ENCODE measurements around the gene STIMATE.

The STIMATE gene

GRCh38 chr3:52843108-52843865 lies 54.1 kb downstream of the STIMATE start:
- in situ Hi-C loops (cut with HindIII; ENCODE audit: low sequenced_read_pairs): no loop called here

- in situ Hi-C loops (cut with HindIII; ENCODE audit: low sequenced_read_pairs): no loop called here
These were observed 54.9 kb downstream of the STIMATE start for GRCh38 chr3:52842424-52842823.

DNA sequence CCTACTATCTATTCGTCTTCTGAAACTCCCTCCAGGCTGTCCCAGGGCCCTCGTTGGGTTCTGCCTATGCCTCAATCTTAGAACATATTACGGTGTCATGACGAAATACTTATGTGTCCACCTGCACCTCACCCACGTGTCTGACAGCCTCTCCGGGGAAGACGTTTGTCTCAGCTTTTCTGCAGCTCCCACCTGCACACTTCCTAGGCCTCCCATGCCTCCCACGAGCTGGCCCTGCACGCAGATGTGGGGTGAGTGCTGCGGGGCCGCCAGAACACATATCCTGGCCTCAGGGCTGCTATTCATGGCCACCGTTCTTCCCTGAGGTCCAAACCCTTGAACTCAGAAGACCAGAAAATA lies 55.4 kb downstream of the STIMATE start:
- in situ Hi-C loops (cut with HindIII; ENCODE audit: low sequenced_read_pairs): no loop called here

DNA sequence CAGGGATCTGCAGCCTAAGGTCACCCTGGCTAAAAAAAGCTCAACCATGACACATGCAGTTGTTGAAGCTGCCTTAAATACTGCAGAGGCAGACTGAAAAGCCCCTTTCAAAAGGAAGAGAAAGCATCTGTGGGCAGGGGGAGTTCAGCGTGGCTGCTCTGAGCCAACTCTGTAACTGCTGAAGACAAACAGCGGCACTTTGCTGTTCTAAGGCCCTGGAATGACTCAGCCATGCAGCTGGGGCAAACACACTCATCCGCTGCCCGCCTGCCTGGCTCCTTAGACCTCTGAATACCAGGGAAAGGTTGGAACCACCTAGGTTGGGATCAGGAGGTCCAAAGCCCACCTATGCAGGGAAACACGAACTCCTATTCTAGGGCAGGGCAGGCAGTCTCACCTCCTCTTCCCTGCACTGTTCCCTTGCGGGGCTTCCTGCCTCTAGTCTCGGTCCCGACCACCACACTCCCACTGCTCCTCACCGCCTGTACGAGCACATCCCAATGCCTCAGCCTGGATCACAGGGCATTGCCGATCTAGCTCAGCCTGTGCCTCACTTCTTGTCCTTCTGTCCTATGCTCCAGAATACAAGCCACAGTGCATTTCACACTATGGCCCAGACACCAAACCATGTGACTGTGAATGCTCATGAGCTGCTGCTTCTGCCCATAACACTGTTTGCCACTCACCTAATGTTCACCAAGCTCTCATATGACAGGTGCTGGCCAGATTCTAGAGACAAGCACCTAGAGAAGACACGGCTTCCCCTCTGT lies 56.0 kb downstream of the STIMATE start:
- in situ Hi-C loops (cut with HindIII; ENCODE audit: low sequenced_read_pairs): no loop called here

GRCh38 chr3:52839892-52840545 lies 57.3 kb downstream of the STIMATE start:
- in situ Hi-C loops (cut with HindIII; ENCODE audit: low sequenced_read_pairs): loop anchor here (5.0 kb wide), 3 partner anchors 57 to 103 kb away; partner anchors contain the start of gene STIMATE

- in situ Hi-C loops (cut with HindIII; ENCODE audit: low sequenced_read_pairs): loop anchor here (5.0 kb wide), 3 partner anchors 57 to 102 kb away; partner anchors contain the start of gene STIMATE
These were observed 58.1 kb downstream of the STIMATE start for GRCh38 chr3:52839268-52839575.

- in situ Hi-C loops (cut with HindIII; ENCODE audit: low sequenced_read_pairs): loop anchor here (5.0 kb wide), 3 partner anchors 56 to 101 kb away; partner anchors contain the start of gene STIMATE
These were observed 58.6 kb downstream of the STIMATE start for GRCh38 chr3:52838561-52839267.

- in situ Hi-C loops (cut with HindIII; ENCODE audit: low sequenced_read_pairs): loop anchor here (5.0 kb wide), 3 partner anchors 55 to 100 kb away; partner anchors contain the start of gene STIMATE
These were observed 60.4 kb downstream of the STIMATE start for GRCh38 chr3:52836986-52837385.

DNA sequence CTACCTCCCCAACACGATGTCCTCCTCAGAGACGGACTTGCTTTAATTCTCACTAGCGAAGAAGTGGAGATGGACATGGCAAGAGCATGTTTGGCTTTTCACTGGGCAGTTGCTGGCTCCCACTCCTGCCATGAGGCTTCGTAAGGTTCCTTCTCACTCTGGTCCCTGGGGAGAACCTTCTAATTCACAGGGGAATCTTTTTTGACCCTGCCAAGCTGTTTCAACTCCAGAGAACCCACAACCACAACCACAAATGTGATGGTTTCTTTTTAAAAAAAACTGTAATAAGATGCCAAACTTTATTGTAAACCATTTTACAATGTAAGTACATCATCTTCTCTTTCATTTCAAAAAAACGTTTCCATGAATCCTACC lies 60.9 kb downstream of the STIMATE start:
- in situ Hi-C loops (cut with HindIII; ENCODE audit: low sequenced_read_pairs): loop anchor here (5.0 kb wide), 3 partner anchors 54 to 99 kb away; partner anchors contain the start of gene STIMATE

GRCh38 chr3:52835766-52836470 lies 61.4 kb downstream of the STIMATE start:
- in situ Hi-C loops (cut with HindIII; ENCODE audit: low sequenced_read_pairs): loop anchor here (5.0 kb wide), 3 partner anchors 54 to 99 kb away; partner anchors contain the start of gene STIMATE

DNA sequence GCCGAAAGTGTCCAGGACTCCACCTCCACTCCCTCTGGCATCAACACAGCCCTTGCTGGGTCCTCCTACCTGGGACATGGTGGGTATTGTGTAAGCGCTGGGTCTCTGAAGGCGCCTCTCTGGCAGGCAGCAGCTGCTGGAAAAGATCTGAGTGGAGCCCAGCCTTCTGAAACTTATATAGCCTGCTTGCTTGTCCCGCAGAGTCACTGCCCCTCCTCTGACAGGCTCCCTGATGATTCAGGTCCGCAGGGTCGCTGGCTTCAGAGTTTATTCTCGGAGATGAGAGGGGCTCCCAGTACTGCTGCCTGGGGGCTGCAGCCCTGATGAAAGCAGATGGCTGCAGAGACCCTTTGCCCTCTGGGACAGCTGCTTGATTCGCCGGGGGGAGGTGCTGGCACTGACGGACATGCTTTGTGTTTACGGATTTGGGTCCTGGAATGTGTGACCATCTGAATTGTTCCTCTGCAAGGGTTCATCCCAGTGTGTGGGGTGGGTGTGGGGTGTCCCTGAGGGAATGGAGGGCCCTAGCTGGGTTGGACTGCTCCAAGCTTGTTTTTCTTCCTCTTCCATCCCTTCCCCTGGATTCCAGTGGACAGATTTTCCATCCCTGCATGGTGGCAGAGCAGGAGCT lies 62.4 kb downstream of the STIMATE start, which contains the start of gene MUSTN1:
MUSTN1 (minus strand) TSS at position 149 of the 631 bp plus-strand sequence; CDS start at position 78, 71 bp downstream.
- in situ Hi-C loops (cut with HindIII; ENCODE audit: low sequenced_read_pairs): loop anchor here (5.0 kb wide), 3 partner anchors 53 to 98 kb away; partner anchors contain the start of gene STIMATE

- in situ Hi-C loops (cut with HindIII; ENCODE audit: low sequenced_read_pairs): no loop called here
These were observed 64.1 kb downstream of the STIMATE start for GRCh38 chr3:52833202-52833601.

DNA sequence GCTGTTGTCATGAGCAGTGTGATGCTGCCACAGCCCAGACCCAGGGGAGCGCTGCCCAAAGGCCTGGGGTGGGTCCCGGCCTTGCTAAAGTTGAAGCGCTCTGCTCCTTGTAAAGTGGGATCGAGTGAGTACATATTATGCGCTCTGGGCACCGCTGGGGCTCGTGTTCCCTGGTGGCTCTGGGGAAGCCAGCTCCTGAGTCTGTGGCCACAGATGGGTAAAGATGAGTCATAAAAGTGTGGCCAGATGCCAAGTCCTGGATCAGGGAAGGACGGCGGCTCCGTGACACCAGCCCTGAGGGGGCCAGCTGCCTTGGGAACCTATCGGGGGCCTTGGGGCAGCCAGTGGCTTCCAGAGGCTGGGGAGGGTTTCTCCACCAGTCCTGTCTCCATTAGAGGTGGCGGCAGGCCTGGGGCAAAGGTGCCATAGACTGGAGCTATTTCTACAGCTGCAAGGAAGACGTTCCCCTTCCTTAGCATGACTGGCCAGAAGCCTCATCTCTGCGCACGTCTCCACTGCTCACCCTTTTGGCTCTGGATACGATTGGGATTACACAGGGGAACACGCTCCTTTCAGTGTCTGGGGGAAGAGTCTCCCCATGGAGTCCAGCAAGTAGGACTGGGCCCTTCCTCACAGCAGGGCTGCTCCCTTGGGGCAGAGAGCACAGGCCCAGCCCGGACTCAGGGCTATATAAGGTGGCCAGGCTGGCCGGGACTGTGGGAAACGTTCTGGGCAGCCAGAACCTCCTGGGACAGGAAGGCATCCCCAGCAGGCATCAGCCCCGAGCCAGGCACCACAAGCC lies 65.6 kb downstream of the STIMATE start:
- in situ Hi-C loops (cut with HindIII; ENCODE audit: low sequenced_read_pairs): no loop called here

DNA sequence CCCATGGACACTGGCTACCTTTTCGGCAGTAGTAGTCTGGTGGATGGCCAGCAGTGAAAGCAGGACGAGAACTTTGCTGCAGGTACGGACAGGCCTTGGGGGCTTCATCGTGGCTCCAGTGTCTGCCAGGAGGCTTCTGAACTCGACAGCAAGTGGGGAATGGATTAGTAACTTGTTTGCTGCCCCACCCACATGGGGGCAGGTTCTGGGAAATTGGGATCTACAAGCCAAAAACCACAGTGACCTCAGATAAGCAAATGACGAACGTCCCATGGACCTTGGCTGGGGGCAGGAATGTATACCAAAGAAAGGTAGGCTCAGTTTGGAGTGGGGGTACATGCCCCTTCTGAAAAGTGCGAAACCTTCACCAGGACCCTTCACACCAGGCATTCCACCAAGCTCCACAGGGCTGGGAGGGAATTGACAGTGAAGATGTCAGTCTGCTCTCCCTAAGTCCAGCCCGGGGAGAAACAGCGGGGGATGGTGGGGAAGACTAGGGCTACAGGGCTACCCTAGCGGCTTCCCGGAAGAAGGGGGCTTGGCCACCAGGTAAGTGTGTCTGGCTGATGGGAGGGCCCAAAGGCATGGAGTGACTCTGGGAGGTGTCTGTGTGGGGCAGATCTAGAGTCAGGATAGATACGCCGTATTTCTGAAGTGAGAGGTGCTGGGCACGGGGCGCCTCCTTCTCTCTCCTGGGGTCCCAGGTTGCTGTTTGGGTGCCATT lies 66.7 kb downstream of the STIMATE start, which contains the start of gene ITIH4:
ITIH4 (minus strand) TSS at position 138 of the 724 bp plus-strand sequence; CDS start at position 108, 30 bp downstream.
- in situ Hi-C loops (cut with HindIII; ENCODE audit: low sequenced_read_pairs): no loop called here

DNA sequence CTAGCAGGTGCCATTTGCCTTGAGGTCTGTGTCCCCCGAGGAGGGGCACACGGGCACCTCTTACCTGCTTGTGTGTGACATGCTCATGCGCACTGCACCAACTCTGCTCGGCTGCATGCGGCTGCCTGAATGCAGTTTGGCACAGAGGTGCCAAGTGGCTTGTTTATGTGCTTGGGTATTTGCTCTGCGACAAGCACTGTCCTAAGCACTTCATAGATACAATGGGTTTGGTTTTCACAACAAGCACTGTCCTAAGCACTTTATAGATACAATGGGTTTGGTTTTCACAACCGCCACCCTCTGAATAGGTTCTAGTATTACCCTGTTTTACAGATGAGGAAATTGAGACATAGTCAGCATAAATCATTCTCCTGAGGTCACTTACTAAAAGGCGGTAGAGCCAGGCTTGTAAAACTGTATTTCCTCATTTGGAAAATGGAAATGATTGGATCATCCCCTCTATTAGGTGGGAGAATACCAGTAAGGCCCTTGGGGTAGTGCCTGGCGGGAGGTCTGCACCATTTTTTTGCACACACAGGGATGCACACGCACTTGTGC lies 67.4 kb downstream of the STIMATE start:
- in situ Hi-C loops (cut with HindIII; ENCODE audit: low sequenced_read_pairs): no loop called here

DNA sequence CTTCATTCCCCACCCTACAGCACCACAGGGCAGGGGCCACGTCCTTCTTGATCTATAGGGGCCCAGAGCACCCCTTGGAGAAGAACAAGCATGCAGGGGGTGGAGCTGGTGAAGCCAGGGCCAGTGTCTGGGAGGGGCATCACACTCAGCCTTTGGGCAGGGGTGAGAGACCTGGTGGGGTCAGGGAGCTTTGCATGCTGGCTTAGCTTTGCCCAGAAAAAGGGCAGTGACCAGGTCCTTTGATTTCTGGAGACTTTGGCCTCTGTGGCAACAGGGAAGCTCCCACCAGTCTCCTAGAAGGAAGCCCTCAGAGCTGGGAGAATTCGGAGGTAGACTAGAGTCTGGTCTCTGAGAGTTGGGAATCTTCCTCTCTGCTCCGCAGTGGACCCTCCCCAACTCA lies 67.9 kb downstream of the STIMATE start:
- in situ Hi-C loops (cut with HindIII; ENCODE audit: low sequenced_read_pairs): no loop called here

- in situ Hi-C loops (cut with HindIII; ENCODE audit: low sequenced_read_pairs): no loop called here
These were observed 69.4 kb downstream of the STIMATE start for GRCh38 chr3:52827866-52828376.
